Spleen (tissue), 11 donors: Measurements from ENCODE around the gene PIP4K2C. TPM values are rescaled to one million over a fixed set of nuclear protein-coding genes. Genes with fewer than 3 reads are reported as not detected.

Source experiments
- DNase-seq: peaks from one replicate; pipeline ENCODE4 v3.0.0-alpha.2; 2020
- H3K27ac ChIP-seq, 8 donors: fragments of 200-600 bp; sonication (generic) in 7 of 8; 1 replicate in 4 of 8; 2 replicates in 4 of 8; pipeline versions ENCODE4 v1.5.0 to v1.8.0; 2016 to 2021; ENCODE audit warnings: inconsistent platforms in 4 of 8, mild to moderate bottlenecking in 4 of 8, moderate library complexity in 1 of 8
- H3K27me3 ChIP-seq, 7 donors: fragments of 200-600 bp; sonication (generic) in 6 of 7; replicated peaks in 1 of 7; 1 replicate in 4 of 7; 2 replicates in 3 of 7; pipeline versions ENCODE4 v1.5.0 to v1.8.0; 2016 to 2021; ENCODE audit warnings: inconsistent platforms in 3 of 7, mild to moderate bottlenecking in 1 of 7
- H3K36me3 ChIP-seq, 6 donors: fragments of 200-600 bp; sonication (generic) in 5 of 6; 1 replicate in 4 of 6; 2 replicates in 2 of 6; pipeline versions ENCODE4 v1.5.0 to v1.8.0; 2016 to 2021; ENCODE audit warnings: inconsistent platforms in 2 of 6
- H3K4me1 ChIP-seq, 6 donors: fragments of 200-600 bp; sonication (generic) in 5 of 6; 1 replicate in 3 of 6; 2 replicates in 3 of 6; pipeline versions ENCODE4 v1.5.0 to v1.8.0; 2016 to 2021; ENCODE audit warnings: inconsistent platforms in 3 of 6
- H3K4me3 ChIP-seq, 8 donors: fragments of 200-600 bp; sonication (generic) in 7 of 8; 1 replicate in 4 of 8; 2 replicates in 4 of 8; pipeline versions ENCODE4 v1.5.0 to v1.8.0; 2016 to 2021; ENCODE audit warnings: inconsistent platforms in 4 of 8, mild to moderate bottlenecking in 4 of 8, moderate library complexity in 2 of 8
- H3K9me3 ChIP-seq, 8 donors: fragments of 200-600 bp; sonication (generic) in 7 of 8; 1 replicate in 4 of 8; 2 replicates in 4 of 8; pipeline versions ENCODE4 v1.5.0 to v1.8.0; 2016 to 2021; ENCODE audit warnings: inconsistent platforms in 4 of 8
- CTCF ChIP-seq, 11 experiments: fragments of 200-600 bp in 7 of 11; fragments of 450-650 bp in 4 of 11; sonication (generic) in 4 of 11; IDR thresholded peaks in 8 of 11; conservative IDR thresholded peaks in 3 of 11; 1 replicate in 7 of 11; 2 replicates in 4 of 11; pipeline versions ENCODE4 v1.4.0 to v1.8.0; 2016 to 2021; ENCODE audit warnings: antibody characterized with exemption in 11 of 11, inconsistent platforms in 4 of 11, mild to moderate bottlenecking in 1 of 11
- POLR2A ChIP-seq, 3 donors: fragments of 450-650 bp; IDR thresholded peaks; one replicate each; pipeline ENCODE4 v1.5.1; 2017; ENCODE audit warnings: antibody characterized with exemption in 3 of 3, mild to moderate bottlenecking in 1 of 3
- POLR2AphosphoS5 ChIP-seq, 3 donors: sonication (generic); formaldehyde crosslinking; IDR thresholded peaks; one replicate each; pipeline ENCODE4 v1.5.1; 2017; ENCODE audit warnings: antibody characterized with exemption in 3 of 3
- WGBS, 5 donors: extraction: QIAGEN DNeasy Blood & Tissue Kit in 3 of 5; methylation state at CpG; one replicate each; pipeline versions ENCODE4 v1.1.5 to v1.1.7; 2013 to 2018; 5-methylcytosine and 5-hydroxymethylcytosine counted together
- intact Hi-C: fragments of 100-400 bp; cut with DNase I; formaldehyde crosslinking; loops from one replicate; pipeline ENCODE4 v1.15.0; 2023; ENCODE audit warnings: low total_unique reads
- polyA plus RNA-seq, 3 donors: library from polyadenylated mRNA; stranded (reverse); fragments of 200-250 nt; gene quantifications; one replicate each; pipeline ENCODE4 v1.2.1, GENCODE V29; 2013
- total RNA-seq, 7 donors: library from RNA; depleted of rRNA in 3 of 7; stranded (reverse); fragments of >200 nt in 3 of 7; fragmentation: NEBNext Ultra II Directional in 4 of 7; extraction: Animal tissue kit (Norgen Biotek cat#: 25700) in 4 of 7; gene quantifications; one replicate each; pipeline versions ENCODE4 v1.1.0 to v1.2.1, GENCODE V29; 2016 to 2021
- donor health status: healthy with polysubstance abuse.
- donor health status: DM: no; HTN: no; CAD: no; lungs with moderate emphysema.
- donor health status: DM: no; HTN: no; CAD: no.
- donor health status: Bipolar disorder and iron deficiency.
- donor health status: healthy.
- donor health status: DM: no; HTN: no; CAD: no.
- donor health status: DM: yes; HTN: yes; CAD: no.

The PIP4K2C gene
- total and polyA plus RNA-seq, 10 donors: 5.7 to 20.9 (median 16.9) TPM

GRCh38 chr12:57582440-57582839 lies 8.6 kb upstream of the PIP4K2C start:
- H3K4me1 ChIP-seq: peaks cover 0 to 13% (median 3%) of the 10 kb centered on the region in 6 donors
- intact Hi-C loops: loop anchor here (5.0 kb wide), 1 partner anchor 40 kb away; no protein-coding TSS in a partner anchor
- DNase-seq: no peak
- TF ChIP-seq POLR2A (IDR thresholded peaks at IDR 0.05) (no peak), CTCF (IDR thresholded peaks at IDR 0.05 in 8 of 11, conservative IDR thresholded peaks at IDR 0.05 in 3 of 11) (no peak), POLR2AphosphoS5 (IDR thresholded peaks at IDR 0.05) (no peak)
- no peak overlapping the region for H3K4me3 ChIP-seq
- H3K36me3 ChIP-seq: no peaks in the 10 kb centered on the region
- H3K27me3 ChIP-seq: peaks cover 0 to 38% (median 0%) of the 10 kb centered on the region in 7 donors
- no peak overlapping the region for H3K27ac ChIP-seq
- H3K9me3 ChIP-seq: no peaks in the 10 kb centered on the region
- 94 to 100% (median 95%) methylated on average over 1 of the region's 1 CpG for WGBS, 5 donors

GRCh38 chr12:57583008-57583831 lies 7.8 kb upstream of the PIP4K2C start:
- Histone ChIP-seq H3K27me3 (peaks cover 0 to 46% (median 0%) of the 10 kb centered on the region in 7 donors), H3K36me3 (no peaks in the 10 kb centered on the region), H3K4me1 (peaks cover 0 to 13% (median 3%) of the 10 kb centered on the region in 6 donors), H3K4me3 (no peak overlapping the region), H3K27ac (no peak overlapping the region), H3K9me3 (no peaks in the 10 kb centered on the region)
- intact Hi-C loops: loop anchor here (5.0 kb wide), 1 partner anchor 39 kb away; no protein-coding TSS in a partner anchor
- peak; percentile 94 to 97 (median 95) for TF ChIP-seq CTCF (IDR thresholded peaks at IDR 0.05 in 8 of 11, conservative IDR thresholded peaks at IDR 0.05 in 3 of 11)
- no peak for TF ChIP-seq POLR2A (IDR thresholded peaks at IDR 0.05)
- TF ChIP-seq POLR2AphosphoS5 (IDR thresholded peaks at IDR 0.05): peak in 1 of 3 donors; percentile 21
- WGBS, 5 donors: 42 to 52% (median 47%) methylated on average over 13 of the region's 13 CpGs
- no peak for DNase-seq

GRCh38 chr12:57584050-57584449 lies 6.9 kb upstream of the PIP4K2C start:
- peaks cover 0 to 13% (median 3%) of the 10 kb centered on the region in 6 donors for H3K4me1 ChIP-seq
- H3K27ac ChIP-seq: no peak overlapping the region
- no peaks in the 10 kb centered on the region for H3K36me3 ChIP-seq
- 98 to 100% (median 100%) methylated on average over 2 of the region's 2 CpGs for WGBS, 5 donors
- TF ChIP-seq CTCF (IDR thresholded peaks at IDR 0.05 in 8 of 11, conservative IDR thresholded peaks at IDR 0.05 in 3 of 11) (no peak), POLR2AphosphoS5 (IDR thresholded peaks at IDR 0.05) (no peak), POLR2A (IDR thresholded peaks at IDR 0.05) (no peak)
- H3K27me3 ChIP-seq: peaks cover 0 to 50% (median 0%) of the 10 kb centered on the region in 7 donors
- no peak overlapping the region for H3K4me3 ChIP-seq
- no peaks in the 10 kb centered on the region for H3K9me3 ChIP-seq
- intact Hi-C loops: loop anchor here (5.0 kb wide), 1 partner anchor 38 kb away; no protein-coding TSS in a partner anchor
- no peak for DNase-seq

- Histone ChIP-seq H3K27me3 (peaks cover 0 to 50% (median 0%) of the 10 kb centered on the region in 7 donors), H3K4me3 (no peak overlapping the region), H3K36me3 (no peaks in the 10 kb centered on the region), H3K4me1 (peaks cover 0 to 13% (median 3%) of the 10 kb centered on the region in 6 donors), H3K27ac (no peak overlapping the region), H3K9me3 (no peaks in the 10 kb centered on the region)
- intact Hi-C loops: loop anchor here (5.0 kb wide), 1 partner anchor 38 kb away; no protein-coding TSS in a partner anchor
- DNase-seq: no peak
- TF ChIP-seq POLR2AphosphoS5 (IDR thresholded peaks at IDR 0.05) (no peak), POLR2A (IDR thresholded peaks at IDR 0.05) (no peak), CTCF (IDR thresholded peaks at IDR 0.05 in 8 of 11, conservative IDR thresholded peaks at IDR 0.05 in 3 of 11) (no peak)
Observed at GRCh38 chr12:57584690-57585089, 6.3 kb upstream of the PIP4K2C start.
